G401.6 (cell line): Measurements from ENCODE around the gene CD300LD.
"Not testable (repeated sequence)": the region's sequence is repeated elsewhere in the genome, so short reads cannot be mapped to it uniquely, and the experiment has no call there.

Source experiments
- FAIRE-seq: peaks from 2 replicates; lab custom pipeline; 2012; peaks lifted over from hg19 to GRCh38; lab: Jason Lieb, UNC

CD300LD gene

GRCh38 chr17:74571621-74572270, 20.3 kb downstream of the CD300LD start:
- FAIRE-seq: no peak

- no peak for FAIRE-seq
Observed at GRCh38 chr17:74569020-74570003, 22.8 kb downstream of the CD300LD start.

- no peak for FAIRE-seq
Observed at GRCh38 chr17:74568106-74568873, 23.8 kb downstream of the CD300LD start.

- no peak for FAIRE-seq
Observed at GRCh38 chr17:74567397-74567796, 24.7 kb downstream of the CD300LD start, which contains the start of gene CD300H. TSS of gene CD300H (minus strand) at chr17:74567509.

- no peak for FAIRE-seq
Observed at GRCh38 chr17:74566132-74566753, 25.8 kb downstream of the CD300LD start.

GRCh38 chr17:74565126-74565525, 27.0 kb downstream of the CD300LD start:
- FAIRE-seq: no peak

GRCh38 chr17:74563358-74563757, 28.7 kb downstream of the CD300LD start:
- FAIRE-seq: no peak

GRCh38 chr17:74561586-74561985, 30.5 kb downstream of the CD300LD start:
- FAIRE-seq: no peak

- FAIRE-seq: no peak
Observed at GRCh38 chr17:74558882-74559519, 33.1 kb downstream of the CD300LD start.

GRCh38 chr17:74558402-74558801, 33.7 kb downstream of the CD300LD start:
- not testable (repeated sequence) for FAIRE-seq

- no peak for FAIRE-seq
Observed at GRCh38 chr17:74555427-74555940, 36.6 kb downstream of the CD300LD start.

GRCh38 chr17:74554909-74555308, 37.2 kb downstream of the CD300LD start:
- FAIRE-seq: no peak

- no peak for FAIRE-seq
Observed at GRCh38 chr17:74552037-74552436, 40.0 kb downstream of the CD300LD start.

- no peak for FAIRE-seq
Observed at GRCh38 chr17:74550602-74551001, 41.5 kb downstream of the CD300LD start.

- FAIRE-seq: no peak
Observed at GRCh38 chr17:74549343-74549742, 42.7 kb downstream of the CD300LD start.

- FAIRE-seq: no peak
Observed at GRCh38 chr17:74547736-74548135, 44.3 kb downstream of the CD300LD start.

GRCh38 chr17:74547264-74547663, 44.8 kb downstream of the CD300LD start:
- FAIRE-seq: no peak

- no peak for FAIRE-seq
Observed at GRCh38 chr17:74546586-74546985, 45.5 kb downstream of the CD300LD start.

- no peak for FAIRE-seq
Observed at GRCh38 chr17:74545843-74546230, 46.2 kb downstream of the CD300LD start, which contains the start of gene CD300C. TSS of gene CD300C (minus strand) at chr17:74546115. CDS start at chr17:74545782, 333 bp downstream.

GRCh38 chr17:74544991-74545842, 46.9 kb downstream of the CD300LD start:
- FAIRE-seq: no peak
